ENCODE results near the gene TACR2.

DNA sequence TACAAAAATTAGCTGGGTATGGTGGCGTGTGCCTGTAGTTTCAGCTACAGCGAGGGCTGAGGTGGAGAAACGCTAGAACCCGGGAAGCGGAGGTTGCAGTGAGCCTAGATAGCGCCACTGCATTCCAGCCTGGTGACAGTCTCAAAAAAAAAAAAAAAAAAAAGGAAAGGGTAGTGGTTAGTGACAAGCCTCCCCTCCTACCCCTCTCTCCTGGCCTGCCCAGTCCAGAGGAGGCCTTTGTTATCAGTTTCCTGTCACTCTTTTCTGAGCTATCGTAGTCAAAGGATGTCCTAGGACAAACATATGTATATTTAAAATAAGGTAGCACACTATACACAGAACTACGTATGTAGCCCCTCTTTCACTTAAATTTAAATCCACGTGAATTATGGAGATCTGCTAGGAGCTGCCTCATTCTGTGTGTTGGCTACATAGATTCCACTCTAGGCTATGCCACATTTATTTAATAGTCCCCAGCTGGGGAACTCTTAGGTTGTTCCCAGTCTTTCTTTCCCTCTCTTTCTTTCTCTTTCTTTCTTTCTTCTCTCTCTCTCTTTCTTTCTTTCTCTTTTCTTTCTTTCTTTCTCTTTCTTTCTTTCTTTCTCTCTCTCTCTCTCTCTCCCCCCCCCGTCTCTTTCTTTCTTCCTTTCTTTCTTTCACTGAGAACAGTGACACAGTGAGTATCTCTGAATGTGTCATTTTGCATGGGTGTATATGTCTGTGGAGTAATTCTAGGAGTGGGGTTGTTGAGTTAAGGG, 38.5 kb upstream of the TACR2 start:
- TF ChIP-seq, protein P1, sequence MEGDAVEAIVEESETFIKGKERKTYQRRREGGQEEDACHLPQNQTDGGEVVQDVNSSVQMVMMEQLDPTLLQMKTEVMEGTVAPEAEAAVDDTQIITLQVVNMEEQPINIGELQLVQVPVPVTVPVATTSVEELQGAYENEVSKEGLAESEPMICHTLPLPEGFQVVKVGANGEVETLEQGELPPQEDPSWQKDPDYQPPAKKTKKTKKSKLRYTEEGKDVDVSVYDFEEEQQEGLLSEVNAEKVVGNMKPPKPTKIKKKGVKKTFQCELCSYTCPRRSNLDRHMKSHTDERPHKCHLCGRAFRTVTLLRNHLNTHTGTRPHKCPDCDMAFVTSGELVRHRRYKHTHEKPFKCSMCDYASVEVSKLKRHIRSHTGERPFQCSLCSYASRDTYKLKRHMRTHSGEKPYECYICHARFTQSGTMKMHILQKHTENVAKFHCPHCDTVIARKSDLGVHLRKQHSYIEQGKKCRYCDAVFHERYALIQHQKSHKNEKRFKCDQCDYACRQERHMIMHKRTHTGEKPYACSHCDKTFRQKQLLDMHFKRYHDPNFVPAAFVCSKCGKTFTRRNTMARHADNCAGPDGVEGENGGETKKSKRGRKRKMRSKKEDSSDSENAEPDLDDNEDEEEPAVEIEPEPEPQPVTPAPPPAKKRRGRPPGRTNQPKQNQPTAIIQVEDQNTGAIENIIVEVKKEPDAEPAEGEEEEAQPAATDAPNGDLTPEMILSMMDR (IDR thresholded peaks at IDR 0.05) = no peak
- TF ChIP-seq EP300 (IDR thresholded peaks at IDR 0.05) (no peak), POLR2AphosphoS5 (IDR thresholded peaks at IDR 0.05) (no peak)
